GM21447 (cell line): ENCODE data around the gene WBP11.

Source experiments
- ATAC-seq: cut with Tn5 transposase; IDR thresholded peaks from one replicate; pipeline ENCODE4 v1.9.1; 2021; ENCODE audit not compliant: unreplicated experiment

Gene WBP11

GRCh38 chr12:14803011-14803829, at the start of gene WBP11, which contains the start of gene C12orf60:
TSS of gene WBP11 (minus strand) at chr12:14803478. CDS start at chr12:14801383, 2,095 bp downstream.
TSS of gene C12orf60 (plus strand) at chr12:14803670. CDS start at chr12:14822936, 19,266 bp downstream.
- ATAC-seq = peak; percentile 99

- ATAC-seq = no peak
These were observed 49.6 kb upstream of the WBP11 start for GRCh38 chr12:14852880-14853279.

GRCh38 chr12:14850929-14851663, 47.8 kb upstream of the WBP11 start:
- ATAC-seq = peak; percentile 73

- ATAC-seq = no peak
These were observed 46.4 kb upstream of the WBP11 start for GRCh38 chr12:14849661-14850060.

GRCh38 chr12:14846876-14847580, 43.8 kb upstream of the WBP11 start:
- no peak for ATAC-seq

- no peak for ATAC-seq
These were observed 42.8 kb upstream of the WBP11 start for GRCh38 chr12:14846042-14846587.

GRCh38 chr12:14845350-14845750, 42.1 kb upstream of the WBP11 start:
- no peak for ATAC-seq

GRCh38 chr12:14844401-14844800, 41.1 kb upstream of the WBP11 start:
- ATAC-seq = no peak

GRCh38 chr12:14843425-14843887, 40.2 kb upstream of the WBP11 start, which contains the start of gene ART4:
TSS of gene ART4 (minus strand) at chr12:14843526. CDS start at chr12:14843113, 413 bp downstream.
- no peak for ATAC-seq

- ATAC-seq = no peak
These were observed 39.0 kb upstream of the WBP11 start for GRCh38 chr12:14842315-14842714.

GRCh38 chr12:14841761-14842160, 38.5 kb upstream of the WBP11 start:
- no peak for ATAC-seq

- ATAC-seq = no peak
These were observed 37.3 kb upstream of the WBP11 start for GRCh38 chr12:14840616-14841015.

- no peak for ATAC-seq
These were observed 36.0 kb upstream of the WBP11 start for GRCh38 chr12:14839262-14839661.

- ATAC-seq = no peak
These were observed 33.3 kb upstream of the WBP11 start for GRCh38 chr12:14836336-14837210.

- no peak for ATAC-seq
These were observed 31.2 kb upstream of the WBP11 start for GRCh38 chr12:14834509-14834908.

GRCh38 chr12:14833952-14834351, 30.7 kb upstream of the WBP11 start:
- ATAC-seq = no peak

- no peak for ATAC-seq
These were observed 30.1 kb upstream of the WBP11 start for GRCh38 chr12:14833336-14833735.

- ATAC-seq = peak; percentile 81
These were observed 25.6 kb upstream of the WBP11 start for GRCh38 chr12:14828892-14829291.

GRCh38 chr12:14827043-14827442, 23.8 kb upstream of the WBP11 start:
- no peak for ATAC-seq

GRCh38 chr12:14826491-14826890, 23.2 kb upstream of the WBP11 start:
- no peak for ATAC-seq
